ENCODE data around the gene POLA2.

POLA2 gene

GRCh38 chr11:65290448-65291165 is 28.8 kb downstream of the POLA2 start:
- TF ChIP-seq, protein P1, sequence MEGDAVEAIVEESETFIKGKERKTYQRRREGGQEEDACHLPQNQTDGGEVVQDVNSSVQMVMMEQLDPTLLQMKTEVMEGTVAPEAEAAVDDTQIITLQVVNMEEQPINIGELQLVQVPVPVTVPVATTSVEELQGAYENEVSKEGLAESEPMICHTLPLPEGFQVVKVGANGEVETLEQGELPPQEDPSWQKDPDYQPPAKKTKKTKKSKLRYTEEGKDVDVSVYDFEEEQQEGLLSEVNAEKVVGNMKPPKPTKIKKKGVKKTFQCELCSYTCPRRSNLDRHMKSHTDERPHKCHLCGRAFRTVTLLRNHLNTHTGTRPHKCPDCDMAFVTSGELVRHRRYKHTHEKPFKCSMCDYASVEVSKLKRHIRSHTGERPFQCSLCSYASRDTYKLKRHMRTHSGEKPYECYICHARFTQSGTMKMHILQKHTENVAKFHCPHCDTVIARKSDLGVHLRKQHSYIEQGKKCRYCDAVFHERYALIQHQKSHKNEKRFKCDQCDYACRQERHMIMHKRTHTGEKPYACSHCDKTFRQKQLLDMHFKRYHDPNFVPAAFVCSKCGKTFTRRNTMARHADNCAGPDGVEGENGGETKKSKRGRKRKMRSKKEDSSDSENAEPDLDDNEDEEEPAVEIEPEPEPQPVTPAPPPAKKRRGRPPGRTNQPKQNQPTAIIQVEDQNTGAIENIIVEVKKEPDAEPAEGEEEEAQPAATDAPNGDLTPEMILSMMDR (IDR thresholded peaks at IDR 0.05; ENCODE audit: low read depth, low read length): no peak
- H3K4me3 ChIP-seq (ENCODE audit: low read depth, low read length): no peak overlapping the region

GRCh38 chr11:65291613-65292012 is 29.9 kb downstream of the POLA2 start:
- H3K4me3 ChIP-seq (ENCODE audit: low read depth, low read length): peak overlapping the region; percentile 24
- TF ChIP-seq, protein P1 (IDR thresholded peaks at IDR 0.05; ENCODE audit: low read depth, low read length): no peak

GRCh38 chr11:65292890-65293289 is 31.1 kb downstream of the POLA2 start:
- H3K4me3 ChIP-seq (ENCODE audit: low read depth, low read length): no peak overlapping the region
- TF ChIP-seq, protein P1 (IDR thresholded peaks at IDR 0.05; ENCODE audit: low read depth, low read length): no peak

DNA sequence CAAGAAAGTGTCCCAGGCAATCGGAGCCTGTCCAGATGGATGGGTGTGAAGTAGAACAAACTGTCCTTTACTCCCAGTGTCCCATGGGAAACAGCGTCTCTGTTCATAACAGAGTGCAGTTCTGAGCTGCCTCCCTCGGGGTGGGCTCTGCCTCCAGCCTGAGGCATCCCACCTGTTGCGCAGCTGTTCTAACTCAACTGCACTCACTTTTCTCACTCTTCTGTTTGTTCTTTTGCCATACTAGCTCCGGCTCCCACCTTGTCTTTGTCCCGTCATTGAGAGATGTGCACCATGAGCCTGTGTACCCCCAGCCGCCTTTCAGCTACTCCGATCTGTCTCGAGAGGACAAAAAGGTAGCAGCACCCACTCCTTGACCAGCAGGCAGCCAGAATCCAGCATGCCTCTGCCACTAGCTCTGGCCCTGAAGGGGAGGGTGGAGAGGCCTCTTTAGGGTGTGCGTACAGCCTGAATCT is 32.2 kb downstream of the POLA2 start:
- TF ChIP-seq, protein P1 (IDR thresholded peaks at IDR 0.05; ENCODE audit: low read depth, low read length): no peak
- no peak overlapping the region for H3K4me3 ChIP-seq (ENCODE audit: low read depth, low read length)

GRCh38 chr11:65295001-65295400 is 33.2 kb downstream of the POLA2 start:
- no peak overlapping the region for H3K4me3 ChIP-seq (ENCODE audit: low read depth, low read length)
- TF ChIP-seq, protein P1 (IDR thresholded peaks at IDR 0.05; ENCODE audit: low read depth, low read length): no peak

DNA sequence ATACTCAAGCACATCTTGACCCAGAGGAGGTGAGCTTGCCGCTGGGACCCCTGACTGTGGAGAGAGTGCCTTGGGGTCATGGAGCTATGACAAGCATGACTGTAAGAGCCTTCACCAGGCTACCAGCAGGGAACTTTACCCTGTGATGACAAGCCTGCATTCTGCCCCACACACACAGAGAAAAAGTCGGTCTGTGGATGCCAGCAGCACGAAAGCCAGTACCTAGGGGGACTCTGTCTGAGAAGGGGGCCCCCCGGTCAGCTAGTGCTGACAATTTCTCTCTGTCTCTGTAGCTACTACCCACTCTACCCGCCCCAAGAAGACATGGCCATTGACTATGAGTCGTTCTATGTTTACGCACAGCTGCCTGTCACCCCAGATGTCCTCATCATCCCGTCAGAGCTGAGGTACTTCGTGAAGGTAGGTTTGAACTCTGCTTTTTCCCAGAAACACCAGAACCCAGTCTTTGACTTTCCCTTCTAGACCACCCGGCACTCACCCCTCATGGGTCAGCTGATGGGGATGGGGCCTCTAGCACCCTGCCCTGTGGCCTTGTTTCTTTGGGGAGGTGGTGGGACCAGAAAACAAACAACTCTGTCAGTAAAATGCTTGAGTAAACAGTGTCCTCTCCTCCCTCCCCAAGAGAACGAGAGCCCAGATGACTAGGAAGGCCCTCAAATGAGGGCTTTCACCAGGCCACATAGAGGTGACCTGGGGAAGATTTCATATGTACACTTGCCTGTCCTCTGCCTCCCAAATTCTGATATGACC is 34.0 kb downstream of the POLA2 start:
- H3K4me3 ChIP-seq (ENCODE audit: low read depth, low read length): no peak overlapping the region
- TF ChIP-seq, protein P1 (IDR thresholded peaks at IDR 0.05; ENCODE audit: low read depth, low read length): no peak

Measured in WI38 (cell line).